GM12878 (cell line): Measurements from ENCODE around the gene CLNK. TPM values are rescaled to one million over a fixed set of nuclear protein-coding genes. Genes with fewer than 3 reads are reported as not detected.
A peak's percentile ranks its signal among the peaks of the same experiment; 100 is the strongest.

ENCODE experiments used
- ATAC-seq: fragments of 200-7000 bp; cut with Tn5 transposase; 3 replicates; pipeline ENCODE4 v1.9.1; 2020; ENCODE audit warnings: mild to moderate bottlenecking, moderate library complexity
- BruUV-seq: library from RNA; stranded (reverse); fragments of 400-500 nt; replicated peaks from 2 replicates; lab custom pipeline; 2021; lab: Mats Ljungman, UMichigan
- CTCF ChIA-PET: fragments of 300-600 bp; sonication (Branson Sonifier 250); formaldehyde crosslinking; extraction: SDS; loops from one replicate; lab custom pipeline; 2021; ENCODE audit warnings: inconsistent platforms; lab: Yijun Ruan, JAX
- POLR2A ChIA-PET: fragments of 350-600 bp; formaldehyde crosslinking; extraction: SDS; loops from one replicate; lab custom pipeline; 2021; ENCODE audit warnings: inconsistent platforms; lab: Charles Lee
- RAD21 ChIA-PET: fragments of 300-600 bp; sonication (Branson Sonifier 250); formaldehyde crosslinking; loops from one replicate; lab custom pipeline; 2023; ENCODE audit warnings: antibody characterized with exemption; ENCODE audit not compliant: unreplicated experiment; lab: Charles Lee
- SMC1A ChIA-PET: fragments of 300-600 bp; sonication (Branson Sonifier 250); formaldehyde crosslinking; loops from one replicate; lab custom pipeline; 2023; ENCODE audit not compliant: unreplicated experiment, uncharacterized antibody; lab: Charles Lee
- DNase-seq: peaks from one replicate; pipeline ENCODE4 v3.0.0-alpha.2; 2011; ENCODE audit warnings: low read depth, low spot score
- FAIRE-seq: peaks from 3 replicates; lab custom pipeline; 2011; peaks lifted over from hg19 to GRCh38; lab: Jason Lieb, UNC
- H2AFZ ChIP-seq: 2 replicates; pipeline ENCODE4 v1.6.0; 2011; ENCODE audit warnings: low read depth, low read length, control low read depth; ENCODE audit not compliant: control insufficient read depth
- H3K27ac ChIP-seq: 2 replicates; pipeline ENCODE4 v1.5.1; 2011; ENCODE audit warnings: control low read depth; ENCODE audit not compliant: control insufficient read depth, insufficient read depth
- H3K27me3 ChIP-seq, 2 experiments: replicated peaks in 1 of 2; 2 replicates each; pipeline versions ENCODE4 v1.6.0 to v1.6.1; 2011; ENCODE audit warnings: low read length in 1 of 2; ENCODE audit not compliant: control insufficient read depth in 2 of 2, insufficient read depth in 2 of 2
- H3K36me3 ChIP-seq, 2 experiments: 2 replicates each; pipeline ENCODE4 v1.5.1; 2011; ENCODE audit warnings: low read length in 1 of 2; ENCODE audit not compliant: control insufficient read depth in 2 of 2, insufficient read depth in 2 of 2
- H3K4me1 ChIP-seq: 2 replicates; pipeline ENCODE4 v1.6.1; 2011; ENCODE audit warnings: mild to moderate bottlenecking, low read length, moderate library complexity, mixed read lengths; ENCODE audit not compliant: control insufficient read depth, insufficient read depth
- H3K4me2 ChIP-seq: 2 replicates; pipeline ENCODE4 v1.6.0; 2011; ENCODE audit warnings: control low read depth; ENCODE audit not compliant: control insufficient read depth, insufficient read depth
- H3K4me3 ChIP-seq: fragments of 200-600 bp; sonication (generic); 2 replicates; pipeline ENCODE4 v1.5.1; 2016
- H3K79me2 ChIP-seq: 2 replicates; pipeline ENCODE4 v1.6.0; 2011; ENCODE audit warnings: low read length; ENCODE audit not compliant: control insufficient read depth, insufficient read depth
- H3K9ac ChIP-seq: 2 replicates; pipeline ENCODE4 v1.8.0; 2011; ENCODE audit warnings: low read length, control low read depth, mixed read lengths; ENCODE audit not compliant: control insufficient read depth, insufficient read depth
- H3K9me3 ChIP-seq: replicated peaks from 3 replicates; pipeline ENCODE4 v1.5.1; 2011; ENCODE audit warnings: mild to moderate bottlenecking, low read length; ENCODE audit not compliant: control insufficient read depth, insufficient read depth
- H4K20me1 ChIP-seq: 2 replicates; pipeline ENCODE4 v1.6.0; 2011; ENCODE audit not compliant: control insufficient read depth, insufficient read depth
- ATF7 ChIP-seq: fragments of 450-650 bp; IDR thresholded peaks from 2 replicates; pipeline ENCODE4 v1.6.1; 2016; ENCODE audit warnings: low read depth, mild to moderate bottlenecking
- BCL11A ChIP-seq: IDR thresholded peaks from 2 replicates; pipeline ENCODE4 v1.6.1; 2011; ENCODE audit warnings: low read depth, low read length
- CREM ChIP-seq: IDR thresholded peaks from 2 replicates; pipeline ENCODE4 v1.6.1; 2014; ENCODE audit warnings: antibody characterized with exemption, low read depth
- EGR1 ChIP-seq, 2 experiments: IDR thresholded peaks; 1 replicate in 1 of 2; 2 replicates in 1 of 2; pipeline ENCODE4 v1.6.1; 2011 to 2012; ENCODE audit warnings: low read depth in 2 of 2, low read length in 2 of 2, borderline replicate concordance in 1 of 2, mild to moderate bottlenecking in 1 of 2, moderate library complexity in 1 of 2
- ESRRA ChIP-seq: IDR thresholded peaks from 2 replicates; pipeline ENCODE4 v1.6.1; 2012; ENCODE audit warnings: mild to moderate bottlenecking, low read length, improper control_type of control experiment
- GABPA ChIP-seq: IDR thresholded peaks from 2 replicates; pipeline ENCODE4 v1.6.1; 2014; ENCODE audit warnings: antibody characterized with exemption, low read depth, mild to moderate bottlenecking, inconsistent platforms
- HCFC1 ChIP-seq: fragments of 150-350 bp; IDR thresholded peaks from 2 replicates; pipeline ENCODE4 v1.6.1; 2014; ENCODE audit warnings: low read length
- IKZF1 ChIP-seq: fragments of 450-650 bp; conservative IDR thresholded peaks from 2 replicates; pipeline ENCODE4 v1.6.1; 2017; ENCODE audit warnings: antibody characterized with exemption, mild to moderate bottlenecking
- JUNB ChIP-seq: IDR thresholded peaks from 2 replicates; pipeline ENCODE4 v1.6.1; 2016; ENCODE audit warnings: antibody characterized with exemption, mild to moderate bottlenecking
- KAT2A ChIP-seq: conservative IDR thresholded peaks from 2 replicates; pipeline ENCODE4 v1.6.1; 2011; ENCODE audit warnings: low read depth, low read length; ENCODE audit not compliant: control insufficient read depth
- MEF2A ChIP-seq: IDR thresholded peaks from 2 replicates; pipeline ENCODE4 v1.6.1; 2011; ENCODE audit warnings: low read depth, mild to moderate bottlenecking, low read length, moderate library complexity; ENCODE audit not compliant: insufficient read depth
- MEF2B ChIP-seq: fragments of 450-650 bp; IDR thresholded peaks from 2 replicates; pipeline ENCODE4 v1.6.1; 2018; ENCODE audit warnings: mild to moderate bottlenecking, moderate library complexity; ENCODE audit not compliant: partially characterized antibody, poor library complexity, severe bottlenecking
- MYC ChIP-seq: IDR thresholded peaks from 2 replicates; pipeline ENCODE4 v1.6.1; 2011; ENCODE audit warnings: mild to moderate bottlenecking, low read length, moderate library complexity, inconsistent platforms; ENCODE audit not compliant: insufficient read depth, insufficient replicate concordance, insufficient read length, severe bottlenecking
- PAX5 ChIP-seq: IDR thresholded peaks from 2 replicates; pipeline ENCODE4 v1.6.1; 2011; ENCODE audit warnings: low read depth, low read length, borderline replicate concordance
- PKNOX1 ChIP-seq: fragments of 450-650 bp; IDR thresholded peaks from 2 replicates; pipeline ENCODE4 v1.6.1; 2016; ENCODE audit warnings: mild to moderate bottlenecking
- POLR2A ChIP-seq: IDR thresholded peaks from 2 replicates; pipeline ENCODE4 v1.6.1; 2011; ENCODE audit warnings: low read depth, mild to moderate bottlenecking, low read length
- POLR2AphosphoS2 ChIP-seq: IDR thresholded peaks from 2 replicates; pipeline ENCODE4 v1.6.1; 2011; ENCODE audit warnings: low read depth, mild to moderate bottlenecking, low read length, improper control_type of control experiment, moderate library complexity
- POU2F2 ChIP-seq: IDR thresholded peaks from 3 replicates; pipeline ENCODE4 v1.6.1; 2011; ENCODE audit warnings: low read depth, mild to moderate bottlenecking, low read length, borderline replicate concordance
- SIN3A ChIP-seq: IDR thresholded peaks from 2 replicates; pipeline ENCODE4 v1.6.1; 2012; ENCODE audit warnings: low read depth, low read length, improper control_type of control experiment
- SP1 ChIP-seq: IDR thresholded peaks from one replicate; pipeline ENCODE4 v1.6.1; 2011; ENCODE audit warnings: low read depth, low read length
- TCF12 ChIP-seq: IDR thresholded peaks from 2 replicates; pipeline ENCODE4 v1.6.1; 2011; ENCODE audit warnings: low read depth, mild to moderate bottlenecking, low read length
- ZNF207 ChIP-seq: fragments of 450-650 bp; IDR thresholded peaks from 2 replicates; pipeline ENCODE4 v1.6.1; 2014; ENCODE audit warnings: antibody characterized with exemption, mild to moderate bottlenecking, borderline replicate concordance
- WGBS: methylation state at CpG from one replicate; pipeline ENCODE4 v1.1.6; 2016; ENCODE audit warnings: low lambda C conversion rate; ENCODE audit not compliant: insufficient replicate concordance, insufficient coverage; ENCODE audit errors: missing lambda C conversion rate; 5-methylcytosine and 5-hydroxymethylcytosine counted together
- in situ Hi-C: fragments of 300-500 bp; cut with MboI; formaldehyde crosslinking; loops from 9 replicates; pipeline ENCODE4 v1.14.3; 2018; ENCODE audit warnings: mixed read lengths
- intact Hi-C: fragments of 100-400 bp; cut with micrococcal nuclease; formaldehyde crosslinking; loops from one replicate; pipeline ENCODE4 v1.14.2; 2022; ENCODE audit not compliant: unreplicated experiment
- polyA plus RNA-seq, 11 experiments: library from polyadenylated mRNA; depleted of rRNA in 4 of 11; unstranded in 6 of 11; stranded (reverse) in 5 of 11; fragments of >200 nt; fragmentation: Nextera tagmentation in 4 of 11; fragmentation: Illumina TruSeq in 1 of 11; extraction: Ambion mirVana in 4 of 11; extraction: Trizol in 1 of 11; gene quantifications; 1 replicate in 1 of 11; 2 replicates in 10 of 11; pipeline versions ENCODE4 v1.2.1 to v1.2.3, GENCODE V29; 2011 to 2016; ENCODE audit warnings: inconsistent platforms in 2 of 11, missing spikeins in 2 of 11, low read depth in 1 of 11
- total RNA-seq, 4 experiments: library from RNA; depleted of rRNA in 3 of 4; stranded (reverse); fragments of >200 nt in 3 of 4; fragmentation: Illumina TruSeq in 1 of 4; extraction: Trizol in 1 of 4; gene quantifications; 2 replicates each; pipeline versions ENCODE4 v1.2.1 to v1.2.3, GENCODE V29; 2013 to 2021
- TF ChIP-seq, protein P1 (sequence below): fragments of 150-350 bp; IDR thresholded peaks from 2 replicates; pipeline ENCODE4 v1.6.1; 2014; ENCODE audit warnings: mild to moderate bottlenecking, low read depth, low read length

The CLNK gene
- total and polyA plus RNA-seq, 10 of the 15 experiments (the other 5 are each of a cell fraction or from before 2014, with no cell fraction given): 2.1 to 14.3 (median 2.7) TPM

- BruUV-seq: no TSS peak
- DNase-seq (peak; percentile 45), ATAC-seq (peak; percentile 68), FAIRE-seq (peak; percentile 88)
- ChIA-PET CTCF (interaction anchor here (2.8 kb wide), 1 partner anchor 23 kb away, joined by 12 read pairs; no protein-coding TSS in a partner anchor), RAD21 (no interaction called here), SMC1A (interaction anchor here (0.7 to 1.6 kb wide), 3 partner anchors 16 to 391 kb away, joined by 3 to 5 read pairs (median 3); no protein-coding TSS in a partner anchor), POLR2A (no interaction called here)
- Histone ChIP-seq H3K4me2 (no peak overlapping the region), H3K36me3 (no peaks in the 10 kb centered on the region), H4K20me1 (no peaks in the 10 kb centered on the region), H3K79me2 (no peaks in the 10 kb centered on the region), H3K4me3 (no peak overlapping the region), H3K27me3 (no peaks in the 10 kb centered on the region), H3K9me3 (no peaks in the 10 kb centered on the region), H3K27ac (no peak overlapping the region), H3K9ac (no peak overlapping the region), H2AFZ (no peak overlapping the region), H3K4me1 (peaks cover 15% of the 10 kb centered on the region)
- intact Hi-C loops: no loop called here
- in situ Hi-C loops: no loop called here
- TF ChIP-seq CREM (no peak), ZNF207 (no peak), JUNB (no peak), PAX5 (peak; percentile 51; the same call in 1 of the 2 replicates), KAT2A (no peak), MEF2A (0 out of 2 replicates have a peak, but pooled peaks have one; percentile 54), TCF12 (0 out of 2 replicates have a peak, but pooled peaks have one; percentile 17), POLR2AphosphoS2 (no peak), SIN3A (no peak), ATF7 (no peak), EGR1 (IDR thresholded peaks at IDR 0.05; ENCODE audit: borderline replicate concordance in 1 of 2, low read depth in 2 of 2, low read length in 2 of 2) (no peak), PKNOX1 (peak; percentile 52; the same call in 1 of the 2 replicates), POU2F2 (peak; percentile 50; the same call in 1 of the 3 replicates), HCFC1 (no peak), GABPA (no peak), IKZF1 (no peak), ESRRA (no peak), MYC (no peak), MEF2B (peak; percentile 23), POLR2A (no peak), BCL11A (no peak), SP1 (no peak)
- TF ChIP-seq, protein P1, sequence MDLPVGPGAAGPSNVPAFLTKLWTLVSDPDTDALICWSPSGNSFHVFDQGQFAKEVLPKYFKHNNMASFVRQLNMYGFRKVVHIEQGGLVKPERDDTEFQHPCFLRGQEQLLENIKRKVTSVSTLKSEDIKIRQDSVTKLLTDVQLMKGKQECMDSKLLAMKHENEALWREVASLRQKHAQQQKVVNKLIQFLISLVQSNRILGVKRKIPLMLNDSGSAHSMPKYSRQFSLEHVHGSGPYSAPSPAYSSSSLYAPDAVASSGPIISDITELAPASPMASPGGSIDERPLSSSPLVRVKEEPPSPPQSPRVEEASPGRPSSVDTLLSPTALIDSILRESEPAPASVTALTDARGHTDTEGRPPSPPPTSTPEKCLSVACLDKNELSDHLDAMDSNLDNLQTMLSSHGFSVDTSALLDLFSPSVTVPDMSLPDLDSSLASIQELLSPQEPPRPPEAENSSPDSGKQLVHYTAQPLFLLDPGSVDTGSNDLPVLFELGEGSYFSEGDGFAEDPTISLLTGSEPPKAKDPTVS: no peak
- WGBS: 49% methylated on average over 11 of the region's 11 CpGs
Observed at GRCh38 chr4:10577508-10578426, 106.8 kb downstream of the CLNK start.
